ELF-1 (cell line): ENCODE data around the gene SERPINE1.

Source experiments
- DNase-seq: peaks from one replicate; pipeline ENCODE4 v3.0.0-alpha.2; 2016; ENCODE audit warnings: low read depth, low spot score

The SERPINE1 gene

GRCh38 chr7:101154693-101155102 is 27.8 kb downstream of the SERPINE1 start:
- DNase-seq = no peak

DNA sequence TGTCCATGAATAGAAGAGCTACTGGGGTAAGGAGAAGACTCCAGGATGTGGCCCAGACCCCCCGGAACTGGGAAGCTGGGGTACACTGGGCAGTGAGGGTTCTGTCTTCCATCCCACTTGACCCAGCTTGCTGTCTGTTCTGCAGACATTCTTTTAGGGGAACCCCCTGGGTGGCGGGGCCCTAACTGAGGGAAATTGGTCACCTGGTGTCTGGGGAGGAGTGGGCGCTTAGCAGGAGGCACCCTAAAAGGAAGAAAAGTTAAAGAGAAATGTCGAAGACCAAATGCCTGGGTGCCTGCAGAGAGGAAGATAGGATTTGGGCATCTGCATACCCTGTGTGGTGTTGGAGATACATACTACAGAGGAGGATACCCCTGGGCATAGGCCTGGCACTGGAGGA is 28.4 kb downstream of the SERPINE1 start:
- no peak for DNase-seq

DNA sequence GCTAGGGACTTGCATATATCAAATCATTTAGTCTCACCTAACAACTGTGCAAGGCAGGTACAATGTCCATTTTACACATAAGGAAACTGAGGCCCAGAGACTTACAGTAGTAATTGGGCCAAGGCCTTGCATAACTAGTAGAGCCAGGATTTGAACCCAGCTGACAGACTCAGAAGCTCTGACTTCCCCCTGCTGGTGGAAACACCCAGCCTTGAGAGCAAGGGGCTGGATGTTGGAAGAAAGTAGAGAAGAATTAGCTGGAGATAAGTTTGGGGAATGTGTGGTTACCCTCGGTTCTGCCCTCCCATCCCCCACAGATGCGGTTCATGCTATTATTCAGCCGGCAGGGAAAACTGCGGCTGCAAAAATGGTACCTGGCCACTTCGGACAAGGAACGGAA is 29.4 kb downstream of the SERPINE1 start:
- no peak for DNase-seq

DNA sequence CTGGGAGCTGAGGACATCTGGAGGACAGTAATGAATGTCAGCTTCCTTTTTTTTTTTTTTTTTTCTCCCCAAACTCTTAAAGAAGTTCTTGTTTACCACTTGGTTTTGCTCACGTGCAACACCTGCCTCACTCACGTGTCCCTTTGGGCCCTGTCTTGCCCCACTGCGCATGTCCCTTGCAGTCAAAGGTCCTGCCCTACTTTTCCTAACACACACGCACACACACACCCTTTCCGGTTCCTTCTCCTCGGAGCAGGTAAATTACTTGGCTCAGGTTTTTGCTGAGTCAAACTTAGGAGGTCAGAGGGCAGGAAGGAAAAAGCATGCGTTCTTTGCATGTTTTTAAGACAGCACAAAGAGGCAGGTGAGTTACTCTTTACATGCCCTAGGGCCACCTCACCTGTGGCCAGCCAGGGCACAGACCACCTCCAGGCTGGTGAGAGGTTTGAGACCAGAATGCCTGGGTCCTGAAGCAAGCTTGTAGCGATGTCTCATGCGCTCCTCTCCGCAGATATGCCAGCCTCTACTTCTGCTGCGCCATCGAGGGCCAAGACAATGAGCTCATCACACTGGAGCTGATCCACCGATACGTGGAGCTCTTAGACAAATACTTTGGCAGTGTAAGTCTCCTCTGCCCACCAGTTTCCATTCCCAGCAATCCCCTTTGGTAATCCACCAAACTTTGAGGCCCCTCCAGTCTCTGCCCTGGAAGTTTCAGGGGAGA is 30.1 kb downstream of the SERPINE1 start:
- peak; percentile 84 for DNase-seq

DNA sequence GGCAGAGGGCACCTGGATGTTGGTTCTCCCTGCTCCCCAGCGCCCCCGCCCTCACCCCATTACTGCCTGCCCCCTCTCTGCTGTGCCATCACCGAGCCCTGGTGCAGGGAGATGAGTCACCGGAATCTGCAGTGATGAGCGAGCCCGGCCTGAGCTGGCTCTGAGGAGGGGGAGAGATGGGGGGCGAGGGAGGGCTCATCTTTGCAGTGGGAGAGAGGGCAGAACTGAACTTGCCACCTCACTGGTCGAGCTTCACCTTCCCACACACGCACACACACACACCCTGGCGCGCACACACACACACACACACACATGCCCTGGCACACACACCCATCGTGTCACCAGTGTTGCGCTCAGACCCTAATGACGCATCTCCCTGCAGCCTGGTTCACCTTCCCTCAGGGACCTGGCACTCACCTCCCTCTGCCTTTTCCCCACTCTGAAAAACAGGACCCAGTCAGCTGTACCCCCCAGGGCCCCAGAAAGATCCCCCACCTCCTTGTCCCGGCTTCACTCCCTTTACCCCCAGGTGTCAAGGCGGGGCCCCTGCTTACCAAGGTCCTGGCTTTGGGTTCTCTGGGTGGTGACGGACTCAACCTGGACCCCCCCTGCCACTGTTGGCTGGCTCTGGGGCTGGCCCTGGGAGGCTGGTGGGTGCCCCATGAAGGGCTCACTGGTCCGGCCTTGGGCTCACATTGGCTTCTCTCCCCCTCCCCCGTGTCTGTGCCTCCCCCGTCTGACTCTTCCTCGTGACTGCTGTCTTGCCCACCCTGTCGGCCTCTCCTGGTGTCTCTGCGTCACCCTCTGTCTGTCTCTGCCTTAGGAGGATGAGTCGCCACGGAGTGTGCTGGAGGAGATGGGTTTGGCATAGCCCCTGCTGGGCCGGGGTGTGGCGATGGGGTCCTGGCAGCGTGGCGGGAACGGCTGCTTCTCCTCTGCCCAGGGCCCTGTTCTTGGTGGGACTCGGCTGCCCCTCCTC is 33.1 kb downstream of the SERPINE1 start:
- no peak for DNase-seq

DNA sequence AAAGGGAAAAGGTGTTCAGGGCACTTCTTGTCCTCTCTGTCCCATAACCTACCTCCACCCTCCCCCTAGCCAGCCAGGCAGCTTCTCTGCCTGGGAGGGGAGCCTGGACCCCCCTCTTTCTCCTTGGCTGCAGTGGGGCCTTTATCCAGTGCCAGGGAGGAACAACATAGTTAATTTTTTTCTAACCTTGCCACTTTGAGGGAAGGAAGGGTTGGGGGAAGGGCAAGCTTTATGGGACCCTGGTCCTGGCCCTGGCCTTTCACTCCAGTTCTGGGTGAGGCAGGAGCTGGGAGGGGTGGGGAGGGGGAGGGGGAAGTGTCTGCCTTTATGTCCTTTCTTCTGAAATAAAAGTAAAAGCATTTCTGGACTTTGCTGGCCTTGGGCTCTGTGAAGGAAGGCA is 34.0 kb downstream of the SERPINE1 start:
- no peak for DNase-seq

- DNase-seq = peak; percentile 88
These were observed 35.0 kb downstream of the SERPINE1 start for GRCh38 chr7:101161692-101162471.

GRCh38 chr7:101162551-101163278 is 35.8 kb downstream of the SERPINE1 start:
- peak; percentile 76 for DNase-seq

GRCh38 chr7:101163279-101164070 is 36.6 kb downstream of the SERPINE1 start:
- peak; percentile 75 for DNase-seq

DNA sequence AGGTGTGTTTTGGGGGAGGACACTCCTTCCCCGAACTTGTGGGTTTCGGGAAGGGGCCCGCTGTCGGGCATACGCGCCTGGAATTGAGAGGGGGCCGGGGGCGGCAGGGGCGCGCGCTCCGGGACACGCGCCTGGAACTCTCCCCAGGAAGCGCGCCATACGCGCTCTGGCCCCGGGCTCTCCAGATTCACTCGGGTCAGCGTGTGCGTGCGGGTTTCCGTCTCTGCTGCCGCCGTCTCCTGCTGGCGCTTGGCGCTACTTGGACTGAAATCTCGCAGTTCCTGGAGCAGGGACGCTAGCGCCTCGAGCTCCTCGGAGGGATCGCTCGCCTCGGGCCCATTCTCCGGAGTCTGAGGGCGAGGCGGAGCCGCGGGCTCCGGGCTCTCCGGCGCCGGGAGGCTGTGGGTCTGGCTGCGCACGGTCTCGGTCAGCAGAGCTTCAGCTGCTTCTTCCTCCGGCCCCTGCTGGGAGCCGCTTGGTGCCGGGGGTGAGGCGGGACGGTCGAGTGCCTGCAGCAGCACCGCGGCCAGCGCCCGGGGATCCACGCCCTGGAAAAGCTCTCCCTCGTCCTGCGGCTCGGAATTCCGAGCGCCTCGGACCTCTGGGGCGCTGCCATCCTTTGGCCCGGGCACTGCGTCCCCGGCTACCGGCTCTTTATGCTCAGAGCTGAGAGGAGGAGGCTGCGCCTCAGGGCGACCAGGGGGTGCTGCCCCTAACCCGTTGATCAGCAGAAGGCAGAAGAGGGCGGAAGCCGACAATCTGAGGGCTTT is 37.4 kb downstream of the SERPINE1 start:
- DNase-seq = peak; percentile 85

- peak; percentile 99 for DNase-seq
These were observed 38.4 kb downstream of the SERPINE1 start, which contains the start of gene VGF for GRCh38 chr7:101165075-101165957. TSS of gene VGF (minus strand) at chr7:101165569. CDS start at chr7:101164843, 726 bp downstream.

DNA sequence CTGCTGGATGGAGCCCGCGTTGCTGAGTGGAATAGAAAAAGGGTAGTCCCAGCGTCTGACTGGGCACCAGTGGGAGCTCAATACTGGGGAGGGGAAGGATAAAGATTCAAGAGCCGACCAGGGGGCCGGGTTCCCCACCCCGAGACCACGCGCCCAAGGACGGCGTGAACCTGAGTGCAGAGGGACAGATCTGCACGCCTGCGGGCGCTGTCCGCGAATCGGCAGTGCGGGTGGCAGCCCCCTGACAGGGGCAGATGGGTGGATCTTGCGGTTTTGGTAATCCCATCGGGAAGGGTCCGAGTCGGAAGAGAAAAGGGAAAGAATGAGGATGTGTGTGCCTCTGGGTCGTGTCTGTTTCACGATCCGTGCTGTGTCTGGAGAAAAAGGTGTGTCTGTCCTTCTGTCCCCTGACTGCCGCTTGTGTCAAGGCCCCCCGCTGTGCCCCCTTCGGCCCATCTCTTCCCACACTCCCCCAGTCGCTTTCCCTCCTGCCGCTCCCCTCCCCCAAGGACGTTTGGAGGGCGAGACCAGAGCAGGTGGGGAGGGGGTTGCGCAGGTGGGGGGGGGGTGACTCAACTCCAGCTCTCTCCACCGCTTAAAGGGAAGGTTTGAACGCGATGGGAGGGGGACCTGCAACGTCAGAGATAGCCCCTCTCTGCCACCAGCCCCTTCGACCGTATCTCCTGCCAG is 39.2 kb downstream of the SERPINE1 start:
- no peak for DNase-seq

DNA sequence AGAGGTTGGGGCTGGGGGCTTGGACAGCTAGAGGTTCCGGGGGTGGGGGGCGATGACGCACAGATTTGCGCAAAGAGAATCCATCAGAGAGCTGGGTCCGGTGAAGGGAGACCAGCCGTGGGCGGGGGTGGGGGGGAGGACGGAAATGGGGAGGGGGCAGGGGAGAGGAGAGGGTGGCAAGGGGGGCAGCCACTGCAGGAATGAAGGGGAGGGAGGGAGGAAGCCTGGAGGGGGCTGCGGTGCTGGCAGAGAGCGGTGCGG is 39.7 kb downstream of the SERPINE1 start:
- DNase-seq = no peak

GRCh38 chr7:101166909-101167644 is 40.2 kb downstream of the SERPINE1 start:
- DNase-seq = no peak

- no peak for DNase-seq
These were observed 40.9 kb downstream of the SERPINE1 start for GRCh38 chr7:101167645-101168411.

- no peak for DNase-seq
These were observed 41.6 kb downstream of the SERPINE1 start for GRCh38 chr7:101168412-101169049.
